Measurements from ENCODE around the gene CFP.

GRCh38 chrX:47573341-47574075 is 56.2 kb downstream of the CFP start:
- TF ChIP-seq CTCF (conservative IDR thresholded peaks at IDR 0.05) (no peak), ZFX (IDR thresholded peaks at IDR 0.05) (no peak)

Measured in C4-2B (cell line).